Glomerular visceral epithelial cell (primary cell): ENCODE data around the gene ZNF273.
"Not testable (repeated sequence)": the region's sequence is repeated elsewhere in the genome, so short reads cannot be mapped to it uniquely, and the experiment has no call there.

Source experiments
- DNase-seq: peaks from one replicate; pipeline ENCODE4 v3.0.0-alpha.2; 2016; ENCODE audit errors: extremely low spot score

ZNF273 gene

GRCh38 chr7:64944667-64945502 is 41.8 kb downstream of the ZNF273 start:
- not testable (repeated sequence) for DNase-seq

DNA sequence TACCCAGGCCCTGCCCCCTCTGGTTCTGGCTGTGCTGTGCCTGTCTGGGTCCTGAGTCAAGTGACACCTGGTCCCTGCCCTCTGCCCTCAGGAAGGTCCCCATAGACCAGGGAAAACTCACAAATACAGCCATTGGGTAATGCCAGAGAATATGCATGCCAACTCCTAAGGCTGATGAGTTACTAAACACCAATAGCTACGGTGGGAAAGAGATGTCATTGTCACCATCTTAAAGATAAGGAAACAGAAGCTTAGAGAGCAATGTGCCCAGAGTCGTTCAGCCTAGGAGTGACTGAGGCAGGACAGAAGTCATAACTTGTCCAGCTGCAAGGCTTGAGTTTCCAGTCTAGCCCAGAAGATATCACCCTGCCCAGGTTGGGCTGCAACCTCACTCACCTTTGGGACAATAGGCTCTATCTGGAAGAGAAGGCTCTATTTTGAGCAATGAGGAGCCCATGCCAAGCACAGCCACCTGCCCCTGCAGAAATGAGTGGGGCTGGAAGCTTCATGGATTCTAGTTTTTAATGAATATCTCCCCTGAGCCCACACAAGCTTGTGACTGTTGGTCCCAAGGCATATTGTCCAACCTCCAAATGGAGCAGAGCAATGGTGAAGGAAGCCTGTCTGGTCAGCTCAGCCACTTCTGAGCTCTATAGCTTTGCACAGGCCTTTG is 42.6 kb downstream of the ZNF273 start:
- no peak for DNase-seq

DNA sequence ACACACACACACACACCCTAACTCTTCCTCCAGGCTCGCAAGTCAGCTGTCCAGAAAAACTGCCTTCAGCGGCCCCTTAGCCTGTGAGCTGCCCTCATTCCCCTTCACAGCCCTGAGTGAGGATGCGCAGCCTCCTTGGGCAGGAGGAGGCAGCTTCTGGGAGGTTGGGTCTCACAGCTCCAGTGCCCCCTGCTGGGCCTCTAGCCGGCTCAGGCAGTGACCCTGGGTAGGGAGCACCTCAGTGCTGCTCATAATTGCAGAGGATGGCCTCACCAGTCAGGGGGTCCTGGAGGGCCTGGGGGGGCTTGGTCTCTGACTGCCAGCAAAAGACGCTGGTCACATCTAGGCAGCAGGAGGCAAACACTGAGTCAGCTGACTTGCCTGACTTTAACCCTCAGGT is 43.7 kb downstream of the ZNF273 start:
- no peak for DNase-seq

DNA sequence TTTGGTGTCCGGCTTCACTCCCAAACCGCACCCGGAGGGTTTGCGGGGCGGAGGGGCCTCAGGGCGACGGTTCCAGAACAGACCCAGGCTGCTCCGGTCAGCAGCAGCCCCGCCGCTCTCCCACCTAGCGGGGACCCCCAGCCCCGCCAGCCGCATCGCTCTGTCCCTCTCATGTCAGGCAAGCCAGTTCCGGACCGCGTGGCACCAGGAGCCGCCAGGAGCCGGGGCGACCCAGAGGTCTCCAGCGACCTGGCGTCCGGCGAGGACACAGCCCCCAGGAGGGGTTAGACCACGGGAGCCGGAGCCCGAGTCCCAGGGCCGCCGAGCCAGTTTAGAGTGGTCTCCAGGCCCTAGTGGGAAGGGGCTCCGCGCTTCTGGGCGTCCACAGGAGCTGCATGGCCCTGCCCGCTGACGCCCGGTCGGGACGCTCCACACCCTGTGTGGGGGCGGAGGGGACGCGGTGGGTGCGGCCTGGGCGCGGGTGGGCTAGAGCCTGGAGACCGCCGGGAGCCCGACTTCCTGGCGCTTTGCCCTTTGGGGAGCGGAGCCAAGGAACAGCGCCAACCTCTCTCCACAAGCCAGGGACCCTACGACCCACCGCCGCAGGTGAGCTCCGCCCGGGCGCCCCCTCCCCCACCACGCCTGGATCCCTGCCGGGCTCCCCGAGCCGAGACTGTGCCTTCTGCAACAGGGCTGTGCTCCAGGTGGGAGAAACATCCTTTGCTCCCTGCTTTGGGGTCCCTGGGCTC is 44.4 kb downstream of the ZNF273 start:
- no peak for DNase-seq

DNA sequence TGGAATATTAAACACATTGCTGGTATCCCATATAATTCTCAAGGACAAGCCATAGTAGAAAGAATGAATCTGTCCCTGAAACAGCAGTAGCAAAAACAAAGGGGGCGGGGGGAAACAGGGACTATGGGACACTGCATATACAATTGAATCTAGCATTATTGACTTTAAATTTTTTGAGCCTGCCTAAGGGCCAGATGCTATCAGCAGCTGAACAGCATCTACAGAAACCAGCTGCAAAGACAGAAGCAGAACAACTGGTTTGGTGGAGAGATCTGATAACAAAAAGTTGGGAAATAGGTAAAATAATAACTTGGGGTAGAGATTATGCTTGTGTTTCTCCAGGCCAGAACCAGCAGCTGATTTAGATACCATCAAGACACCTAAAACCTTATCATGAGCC is 45.7 kb downstream of the ZNF273 start:
- not testable (repeated sequence) for DNase-seq

- not testable (repeated sequence) for DNase-seq
Measured at GRCh38 chr7:64950673-64951072, 47.6 kb downstream of the ZNF273 start.

DNA sequence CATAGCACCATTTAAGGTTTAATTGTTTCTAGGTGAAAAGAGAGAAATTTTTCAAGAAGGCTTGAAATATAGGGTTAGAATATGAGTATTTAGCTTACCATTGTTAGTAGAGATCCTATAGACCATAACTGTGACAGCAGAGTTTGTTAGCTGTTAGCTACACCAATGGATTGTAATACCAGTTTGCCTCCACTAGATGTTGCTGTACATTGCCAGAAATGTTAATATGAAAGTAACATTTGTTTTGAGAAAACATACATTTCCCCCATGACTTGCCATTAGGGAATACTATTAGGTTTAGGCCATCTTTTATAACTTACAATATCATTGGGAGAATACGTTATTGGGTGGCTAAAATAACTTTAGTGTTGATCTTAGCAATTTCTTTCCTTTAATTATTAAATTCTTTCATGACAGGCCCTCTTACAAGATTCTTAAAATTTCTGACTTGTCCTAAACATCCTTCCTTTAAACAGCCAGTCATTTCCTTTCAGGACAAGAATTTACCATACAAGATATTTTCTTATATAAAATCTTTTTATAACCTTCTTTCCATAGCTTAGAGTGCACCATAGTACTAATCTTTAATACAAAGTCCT is 48.3 kb downstream of the ZNF273 start:
- DNase-seq = peak; percentile 39

DNA sequence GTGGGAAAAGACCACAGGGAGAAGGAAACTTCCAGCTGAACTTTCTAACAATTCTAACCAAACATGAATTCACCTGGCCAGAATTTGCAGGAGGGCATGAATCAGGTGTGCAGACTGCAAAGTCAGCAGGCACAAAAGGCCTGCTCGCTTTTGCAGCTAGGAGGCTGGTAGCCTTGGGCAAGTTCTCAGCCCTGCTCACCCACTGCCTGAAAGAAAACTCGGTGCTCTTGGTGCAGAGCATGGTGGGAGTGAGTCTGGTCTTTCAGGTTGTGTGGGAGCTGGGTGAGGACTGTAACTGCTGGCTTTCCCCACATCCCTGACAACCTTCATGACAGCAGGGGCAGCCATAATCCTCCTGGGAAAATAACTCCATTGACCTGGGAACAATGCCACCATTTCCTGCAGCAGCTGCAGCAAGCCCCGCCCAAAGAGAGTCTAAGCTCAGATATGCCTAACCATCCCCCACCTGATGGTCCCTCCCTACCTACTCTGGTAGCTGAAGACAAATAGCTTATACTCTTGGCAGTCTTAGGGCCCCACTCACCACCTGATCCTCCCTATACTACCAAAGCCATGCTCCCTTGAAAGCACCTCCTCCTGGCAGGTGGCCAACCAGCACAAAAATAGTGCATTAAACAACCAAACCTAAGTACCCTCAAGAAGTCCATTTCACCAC is 56.1 kb downstream of the ZNF273 start:
- no peak for DNase-seq

DNA sequence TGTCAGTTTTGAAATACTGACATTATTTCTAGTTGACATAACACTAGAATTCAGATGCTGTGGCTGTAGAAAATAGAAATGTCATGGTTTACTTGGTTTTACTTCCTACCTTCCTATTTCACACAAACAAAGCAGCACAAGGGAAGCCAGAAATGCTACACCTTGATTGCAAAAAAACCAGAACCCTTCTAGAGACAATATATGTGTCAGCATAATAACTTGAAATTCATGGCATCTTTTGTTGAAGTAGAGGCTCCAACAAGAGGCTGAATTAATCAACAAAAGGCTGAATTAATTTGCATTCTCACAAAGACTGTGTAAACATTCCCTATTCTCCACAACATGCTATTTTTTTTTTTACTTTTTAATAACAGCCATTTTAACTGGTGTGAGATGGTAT is 62.5 kb downstream of the ZNF273 start:
- no peak for DNase-seq

DNA sequence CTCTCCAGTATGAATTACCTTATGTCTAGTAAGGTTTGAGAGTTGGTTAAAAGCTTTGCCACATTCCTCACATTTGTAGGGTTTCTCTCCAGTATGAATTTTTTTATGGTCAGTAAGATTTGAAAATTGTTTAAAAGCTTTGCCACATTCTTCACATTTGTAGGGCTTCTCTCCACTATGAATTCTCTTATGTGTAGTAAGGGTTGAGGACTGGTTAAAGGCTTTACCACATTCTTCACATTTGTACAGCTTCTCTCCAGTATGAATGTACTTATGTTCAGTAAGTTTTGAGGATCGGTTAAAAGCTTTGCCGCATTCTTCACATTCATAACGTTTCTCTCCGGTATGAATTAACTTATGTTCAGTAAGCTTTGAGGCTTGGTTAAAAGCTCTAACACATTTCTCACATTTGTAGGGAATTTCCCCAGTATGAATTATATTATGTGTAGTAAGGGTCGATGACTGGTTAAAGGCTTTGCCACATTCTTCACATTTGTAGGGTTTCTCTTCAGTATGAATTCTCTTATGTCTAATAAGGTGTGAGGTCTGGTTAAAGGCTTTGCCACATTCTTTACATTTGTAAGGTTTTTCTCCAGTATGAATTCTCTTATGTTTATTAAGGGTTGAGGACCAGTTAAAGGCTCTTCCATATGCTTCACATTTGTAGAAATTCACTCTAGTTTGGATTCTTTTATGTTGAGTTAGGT is 75.6 kb downstream of the ZNF273 start:
- no peak for DNase-seq
